ENCODE results near the gene SLAMF8. TPM values are rescaled to one million over a fixed set of nuclear protein-coding genes. Genes with fewer than 3 reads are reported as not detected.

Gene SLAMF8
- total and polyA plus RNA-seq, 10 donors = 12.9 to 40.0 (median 18.7) TPM

- Histone ChIP-seq H3K9me3 (no peaks in the 10 kb centered on the region), H3K36me3 (no peaks in the 10 kb centered on the region), H3K4me1 (peaks cover 0 to 3% (median 1%) of the 10 kb centered on the region in 6 donors), H3K27me3 (replicated peaks in 1 of 7) (no peaks in the 10 kb centered on the region), H3K27ac (no peak overlapping the region), H3K4me3 (no peak overlapping the region)
- WGBS, 5 donors = 87 to 93% (median 88%) methylated on average over 15 of the region's 15 CpGs
- intact Hi-C loops (cut with DNase I; ENCODE audit: low total_unique reads) = no loop called here
- TF ChIP-seq CTCF (IDR thresholded peaks at IDR 0.05 in 8 of 11, conservative IDR thresholded peaks at IDR 0.05 in 3 of 11) (no peak), POLR2AphosphoS5 (IDR thresholded peaks at IDR 0.05) (no peak), POLR2A (IDR thresholded peaks at IDR 0.05) (no peak)
- DNase-seq = no peak
Observed at GRCh38 chr1:159872891-159873290, 46.2 kb downstream of the SLAMF8 start.

- no peak overlapping the region for H3K27ac ChIP-seq
- no peaks in the 10 kb centered on the region for H3K9me3 ChIP-seq
- no peaks in the 10 kb centered on the region for H3K36me3 ChIP-seq
- no peaks in the 10 kb centered on the region for H3K4me1 ChIP-seq
- no peak overlapping the region for H3K4me3 ChIP-seq
- TF ChIP-seq POLR2A (IDR thresholded peaks at IDR 0.05) = no peak
- no peak for TF ChIP-seq CTCF (IDR thresholded peaks at IDR 0.05 in 8 of 11, conservative IDR thresholded peaks at IDR 0.05 in 3 of 11)
- no peak for TF ChIP-seq POLR2AphosphoS5 (IDR thresholded peaks at IDR 0.05)
- H3K27me3 ChIP-seq (replicated peaks in 1 of 7) = no peaks in the 10 kb centered on the region
- intact Hi-C loops (cut with DNase I; ENCODE audit: low total_unique reads) = no loop called here
- 86 to 91% (median 91%) methylated on average over 4 of the region's 4 CpGs for WGBS, 5 donors
- no peak for DNase-seq
Observed at GRCh38 chr1:159873530-159874143, 47.0 kb downstream of the SLAMF8 start.

GRCh38 chr1:159877695-159878444, 51.2 kb downstream of the SLAMF8 start:
- intact Hi-C loops (cut with DNase I; ENCODE audit: low total_unique reads) = no loop called here
- WGBS, 5 donors = 79 to 91% (median 88%) methylated on average over 6 of the region's 6 CpGs
- Histone ChIP-seq H3K9me3 (no peaks in the 10 kb centered on the region), H3K27ac (no peak overlapping the region), H3K36me3 (no peaks in the 10 kb centered on the region), H3K27me3 (replicated peaks in 1 of 7) (no peaks in the 10 kb centered on the region), H3K4me1 (peaks cover 0 to 36% (median 9%) of the 10 kb centered on the region in 6 donors), H3K4me3 (no peak overlapping the region)
- no peak for DNase-seq
- no peak for TF ChIP-seq POLR2AphosphoS5 (IDR thresholded peaks at IDR 0.05)
- TF ChIP-seq CTCF (IDR thresholded peaks at IDR 0.05 in 8 of 11, conservative IDR thresholded peaks at IDR 0.05 in 3 of 11) = no peak
- no peak for TF ChIP-seq POLR2A (IDR thresholded peaks at IDR 0.05)

GRCh38 chr1:159879136-159879535, 52.5 kb downstream of the SLAMF8 start:
- no peaks in the 10 kb centered on the region for H3K9me3 ChIP-seq
- H3K4me1 ChIP-seq = peaks cover 0 to 36% (median 9%) of the 10 kb centered on the region in 6 donors
- TF ChIP-seq POLR2A (IDR thresholded peaks at IDR 0.05) (no peak), CTCF (IDR thresholded peaks at IDR 0.05 in 8 of 11, conservative IDR thresholded peaks at IDR 0.05 in 3 of 11) (no peak), POLR2AphosphoS5 (IDR thresholded peaks at IDR 0.05) (no peak)
- 87 to 94% (median 92%) methylated on average over 3 of the region's 3 CpGs for WGBS, 5 donors
- no peak for DNase-seq
- no peak overlapping the region for H3K4me3 ChIP-seq
- H3K27ac ChIP-seq = no peak overlapping the region
- no peaks in the 10 kb centered on the region for H3K36me3 ChIP-seq
- intact Hi-C loops (cut with DNase I; ENCODE audit: low total_unique reads) = no loop called here
- no peaks in the 10 kb centered on the region for H3K27me3 ChIP-seq (replicated peaks in 1 of 7)
